ENCODE results near the gene MCU.

- TF ChIP-seq CTCF (conservative IDR thresholded peaks at IDR 0.05 in 1 of 2, IDR thresholded peaks at IDR 0.05 in 1 of 2; ENCODE audit: low read depth in 1 of 2, low read length in 2 of 2): no peak
- TF ChIP-seq EZH2 (IDR thresholded peaks at IDR 0.05; ENCODE audit: low read length, missing control alignments): no peak
Observed at GRCh38 chr10:72691470-72691862, 477 bp upstream of the MCU start.

All from fibroblast of lung (primary cell).